ENCODE measurements around the gene ATXN7L1.

The ATXN7L1 gene

DNA sequence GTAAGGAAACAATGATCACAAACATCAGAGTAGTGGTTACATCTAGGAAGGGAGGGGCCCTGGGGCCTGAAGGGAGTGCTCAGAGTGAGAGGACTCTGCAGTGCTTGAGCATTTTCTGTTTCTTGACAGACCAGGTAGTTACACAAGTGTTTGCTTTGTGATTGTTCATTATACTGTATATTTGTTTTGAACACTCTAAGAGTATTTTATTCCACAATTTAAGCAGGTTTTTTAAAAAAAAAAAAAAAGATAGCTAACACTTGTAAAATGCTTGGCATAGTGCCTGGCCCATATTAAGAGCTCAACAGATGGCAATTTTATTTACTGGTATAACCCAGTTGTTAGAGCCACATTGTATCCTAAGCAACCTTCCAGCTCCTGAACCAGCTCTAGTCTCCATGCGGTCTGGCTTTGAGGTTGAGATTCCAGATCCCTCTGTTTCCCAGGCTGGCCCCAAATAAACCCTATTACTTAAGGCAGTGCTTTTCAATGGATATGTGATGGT, 20.1 kb upstream of the ATXN7L1 start:
- ATAC-seq = peak; percentile 40; the same call in 1 of the 3 replicates
- no peak for TF ChIP-seq CSDC2 (CRISPR knock-in tag; IDR thresholded peaks at IDR 0.05)
- TF ChIP-seq, protein P1, sequence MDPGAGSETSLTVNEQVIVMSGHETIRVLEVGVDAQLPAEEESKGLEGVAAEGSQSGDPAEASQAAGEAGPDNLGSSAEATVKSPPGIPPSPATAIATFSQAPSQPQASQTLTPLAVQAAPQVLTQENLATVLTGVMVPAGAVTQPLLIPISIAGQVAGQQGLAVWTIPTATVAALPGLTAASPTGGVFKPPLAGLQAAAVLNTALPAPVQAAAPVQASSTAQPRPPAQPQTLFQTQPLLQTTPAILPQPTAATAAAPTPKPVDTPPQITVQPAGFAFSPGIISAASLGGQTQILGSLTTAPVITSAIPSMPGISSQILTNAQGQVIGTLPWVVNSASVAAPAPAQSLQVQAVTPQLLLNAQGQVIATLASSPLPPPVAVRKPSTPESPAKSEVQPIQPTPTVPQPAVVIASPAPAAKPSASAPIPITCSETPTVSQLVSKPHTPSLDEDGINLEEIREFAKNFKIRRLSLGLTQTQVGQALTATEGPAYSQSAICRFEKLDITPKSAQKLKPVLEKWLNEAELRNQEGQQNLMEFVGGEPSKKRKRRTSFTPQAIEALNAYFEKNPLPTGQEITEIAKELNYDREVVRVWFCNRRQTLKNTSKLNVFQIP (CRISPR knock-in tag; IDR thresholded peaks at IDR 0.05; ENCODE audit: borderline replicate concordance, low read depth) = no peak
- no peak for TF ChIP-seq ZNF565 (CRISPR knock-in tag; conservative IDR thresholded peaks at IDR 0.05; ENCODE audit: low read depth)
- TF ChIP-seq, protein P2, sequence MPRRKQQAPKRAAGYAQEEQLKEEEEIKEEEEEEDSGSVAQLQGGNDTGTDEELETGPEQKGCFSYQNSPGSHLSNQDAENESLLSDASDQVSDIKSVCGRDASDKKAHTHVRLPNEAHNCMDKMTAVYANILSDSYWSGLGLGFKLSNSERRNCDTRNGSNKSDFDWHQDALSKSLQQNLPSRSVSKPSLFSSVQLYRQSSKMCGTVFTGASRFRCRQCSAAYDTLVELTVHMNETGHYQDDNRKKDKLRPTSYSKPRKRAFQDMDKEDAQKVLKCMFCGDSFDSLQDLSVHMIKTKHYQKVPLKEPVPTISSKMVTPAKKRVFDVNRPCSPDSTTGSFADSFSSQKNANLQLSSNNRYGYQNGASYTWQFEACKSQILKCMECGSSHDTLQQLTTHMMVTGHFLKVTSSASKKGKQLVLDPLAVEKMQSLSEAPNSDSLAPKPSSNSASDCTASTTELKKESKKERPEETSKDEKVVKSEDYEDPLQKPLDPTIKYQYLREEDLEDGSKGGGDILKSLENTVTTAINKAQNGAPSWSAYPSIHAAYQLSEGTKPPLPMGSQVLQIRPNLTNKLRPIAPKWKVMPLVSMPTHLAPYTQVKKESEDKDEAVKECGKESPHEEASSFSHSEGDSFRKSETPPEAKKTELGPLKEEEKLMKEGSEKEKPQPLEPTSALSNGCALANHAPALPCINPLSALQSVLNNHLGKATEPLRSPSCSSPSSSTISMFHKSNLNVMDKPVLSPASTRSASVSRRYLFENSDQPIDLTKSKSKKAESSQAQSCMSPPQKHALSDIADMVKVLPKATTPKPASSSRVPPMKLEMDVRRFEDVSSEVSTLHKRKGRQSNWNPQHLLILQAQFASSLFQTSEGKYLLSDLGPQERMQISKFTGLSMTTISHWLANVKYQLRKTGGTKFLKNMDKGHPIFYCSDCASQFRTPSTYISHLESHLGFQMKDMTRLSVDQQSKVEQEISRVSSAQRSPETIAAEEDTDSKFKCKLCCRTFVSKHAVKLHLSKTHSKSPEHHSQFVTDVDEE (CRISPR knock-in tag; IDR thresholded peaks at IDR 0.05) = no peak
- TF ChIP-seq ZFP3 (CRISPR knock-in tag; IDR thresholded peaks at IDR 0.05) = no peak
- TF ChIP-seq, protein P3, sequence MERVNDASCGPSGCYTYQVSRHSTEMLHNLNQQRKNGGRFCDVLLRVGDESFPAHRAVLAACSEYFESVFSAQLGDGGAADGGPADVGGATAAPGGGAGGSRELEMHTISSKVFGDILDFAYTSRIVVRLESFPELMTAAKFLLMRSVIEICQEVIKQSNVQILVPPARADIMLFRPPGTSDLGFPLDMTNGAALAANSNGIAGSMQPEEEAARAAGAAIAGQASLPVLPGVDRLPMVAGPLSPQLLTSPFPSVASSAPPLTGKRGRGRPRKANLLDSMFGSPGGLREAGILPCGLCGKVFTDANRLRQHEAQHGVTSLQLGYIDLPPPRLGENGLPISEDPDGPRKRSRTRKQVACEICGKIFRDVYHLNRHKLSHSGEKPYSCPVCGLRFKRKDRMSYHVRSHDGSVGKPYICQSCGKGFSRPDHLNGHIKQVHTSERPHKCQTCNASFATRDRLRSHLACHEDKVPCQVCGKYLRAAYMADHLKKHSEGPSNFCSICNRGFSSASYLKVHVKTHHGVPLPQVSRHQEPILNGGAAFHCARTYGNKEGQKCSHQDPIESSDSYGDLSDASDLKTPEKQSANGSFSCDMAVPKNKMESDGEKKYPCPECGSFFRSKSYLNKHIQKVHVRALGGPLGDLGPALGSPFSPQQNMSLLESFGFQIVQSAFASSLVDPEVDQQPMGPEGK (CRISPR knock-in tag; IDR thresholded peaks at IDR 0.05; ENCODE audit: borderline replicate concordance) = no peak
- TF ChIP-seq GLIS3 (CRISPR knock-in tag; IDR thresholded peaks at IDR 0.05) = no peak
- TF ChIP-seq PPARA (CRISPR knock-in tag; IDR thresholded peaks at IDR 0.05; ENCODE audit: borderline replicate concordance) = no peak

DNA sequence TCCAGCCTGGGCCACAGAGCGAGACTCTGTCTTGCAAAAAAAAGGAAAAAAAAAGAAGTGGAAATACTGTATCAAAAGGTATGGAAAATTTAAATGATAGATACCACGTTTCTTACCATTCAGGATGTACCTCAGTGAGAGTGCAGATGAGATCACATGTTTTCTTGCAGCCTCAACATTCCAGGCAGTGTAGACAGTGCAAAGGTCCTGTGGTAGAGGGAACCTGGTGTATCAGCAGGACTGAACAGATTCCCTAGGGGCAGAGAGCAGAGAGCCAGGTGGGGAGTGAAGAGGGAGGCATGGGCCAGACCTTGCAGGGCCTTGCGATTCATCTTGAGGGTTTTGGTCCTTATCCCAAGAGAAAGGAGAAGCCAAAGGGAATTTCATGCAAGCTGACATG, 17.7 kb upstream of the ATXN7L1 start:
- ATAC-seq = no peak
- no peak for TF ChIP-seq ZC3H10 (CRISPR knock-in tag; IDR thresholded peaks at IDR 0.05)
- TF ChIP-seq, protein P2 (CRISPR knock-in tag; IDR thresholded peaks at IDR 0.05) = no peak
- no peak for TF ChIP-seq GLIS3 (CRISPR knock-in tag; IDR thresholded peaks at IDR 0.05)
- TF ChIP-seq ARNTL (CRISPR knock-in tag; IDR thresholded peaks at IDR 0.05; ENCODE audit: borderline replicate concordance, low read depth) = no peak
- no peak for TF ChIP-seq SNAI2 (CRISPR knock-in tag; IDR thresholded peaks at IDR 0.05)
- no peak for TF ChIP-seq ESRRG (CRISPR knock-in tag; IDR thresholded peaks at IDR 0.05)
- no peak for TF ChIP-seq ISL1 (CRISPR knock-in tag; IDR thresholded peaks at IDR 0.05)
- TF ChIP-seq ZNF8 (CRISPR knock-in tag; IDR thresholded peaks at IDR 0.05) = no peak
- TF ChIP-seq CSDC2 (CRISPR knock-in tag; IDR thresholded peaks at IDR 0.05) = no peak
- no peak for TF ChIP-seq ZFP3 (CRISPR knock-in tag; IDR thresholded peaks at IDR 0.05)
- TF ChIP-seq BACH2 (CRISPR knock-in tag; IDR thresholded peaks at IDR 0.05; ENCODE audit: borderline replicate concordance) = no peak
- no peak for TF ChIP-seq ZNF70 (CRISPR knock-in tag; IDR thresholded peaks at IDR 0.05)
- no peak for TF ChIP-seq TCF4 (CRISPR knock-in tag; IDR thresholded peaks at IDR 0.05; ENCODE audit: borderline replicate concordance)
- no peak for TF ChIP-seq ZNF565 (CRISPR knock-in tag; conservative IDR thresholded peaks at IDR 0.05; ENCODE audit: low read depth)
- no peak for TF ChIP-seq RARB (CRISPR knock-in tag; IDR thresholded peaks at IDR 0.05)
- TF ChIP-seq, protein P4, sequence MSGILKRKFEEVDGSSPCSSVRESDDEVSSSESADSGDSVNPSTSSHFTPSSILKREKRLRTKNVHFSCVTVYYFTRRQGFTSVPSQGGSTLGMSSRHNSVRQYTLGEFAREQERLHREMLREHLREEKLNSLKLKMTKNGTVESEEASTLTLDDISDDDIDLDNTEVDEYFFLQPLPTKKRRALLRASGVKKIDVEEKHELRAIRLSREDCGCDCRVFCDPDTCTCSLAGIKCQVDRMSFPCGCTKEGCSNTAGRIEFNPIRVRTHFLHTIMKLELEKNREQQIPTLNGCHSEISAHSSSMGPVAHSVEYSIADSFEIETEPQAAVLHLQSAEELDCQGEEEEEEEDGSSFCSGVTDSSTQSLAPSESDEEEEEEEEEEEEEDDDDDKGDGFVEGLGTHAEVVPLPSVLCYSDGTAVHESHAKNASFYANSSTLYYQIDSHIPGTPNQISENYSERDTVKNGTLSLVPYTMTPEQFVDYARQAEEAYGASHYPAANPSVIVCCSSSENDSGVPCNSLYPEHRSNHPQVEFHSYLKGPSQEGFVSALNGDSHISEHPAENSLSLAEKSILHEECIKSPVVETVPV (CRISPR knock-in tag; IDR thresholded peaks at IDR 0.05) = no peak
- no peak for TF ChIP-seq PPARA (CRISPR knock-in tag; IDR thresholded peaks at IDR 0.05; ENCODE audit: borderline replicate concordance)
- no peak for TF ChIP-seq ZFP30 (CRISPR knock-in tag; IDR thresholded peaks at IDR 0.05)
